GM21825 (cell line): Measurements from ENCODE around the gene SLAMF9.

Experiments
- ATAC-seq: cut with Tn5 transposase; IDR thresholded peaks from one replicate; pipeline ENCODE4 v1.9.1; 2021; ENCODE audit warnings: mild to moderate bottlenecking, moderate library complexity; ENCODE audit not compliant: unreplicated experiment

The SLAMF9 gene

DNA sequence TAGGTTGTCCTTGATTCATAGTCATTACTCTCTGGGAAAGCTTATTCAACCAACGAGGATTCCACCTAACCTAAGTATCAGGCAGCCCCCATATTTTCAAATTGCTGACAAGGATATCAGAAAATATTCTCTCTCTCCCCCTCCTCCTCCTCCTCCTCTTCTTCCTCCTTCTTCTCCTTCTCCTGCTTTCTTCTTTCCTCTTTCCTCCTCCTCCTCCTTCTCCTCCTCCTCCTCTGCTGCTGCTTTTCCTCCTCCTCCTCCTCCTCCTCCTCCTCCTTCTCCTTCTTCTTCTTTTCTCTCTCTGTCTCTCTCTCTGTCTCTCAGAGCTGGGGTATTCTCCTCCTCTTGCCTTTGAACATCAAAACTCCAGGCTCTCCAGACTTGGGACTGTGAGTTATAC lies 6.1 kb downstream of the SLAMF9 start:
- no peak for ATAC-seq

DNA sequence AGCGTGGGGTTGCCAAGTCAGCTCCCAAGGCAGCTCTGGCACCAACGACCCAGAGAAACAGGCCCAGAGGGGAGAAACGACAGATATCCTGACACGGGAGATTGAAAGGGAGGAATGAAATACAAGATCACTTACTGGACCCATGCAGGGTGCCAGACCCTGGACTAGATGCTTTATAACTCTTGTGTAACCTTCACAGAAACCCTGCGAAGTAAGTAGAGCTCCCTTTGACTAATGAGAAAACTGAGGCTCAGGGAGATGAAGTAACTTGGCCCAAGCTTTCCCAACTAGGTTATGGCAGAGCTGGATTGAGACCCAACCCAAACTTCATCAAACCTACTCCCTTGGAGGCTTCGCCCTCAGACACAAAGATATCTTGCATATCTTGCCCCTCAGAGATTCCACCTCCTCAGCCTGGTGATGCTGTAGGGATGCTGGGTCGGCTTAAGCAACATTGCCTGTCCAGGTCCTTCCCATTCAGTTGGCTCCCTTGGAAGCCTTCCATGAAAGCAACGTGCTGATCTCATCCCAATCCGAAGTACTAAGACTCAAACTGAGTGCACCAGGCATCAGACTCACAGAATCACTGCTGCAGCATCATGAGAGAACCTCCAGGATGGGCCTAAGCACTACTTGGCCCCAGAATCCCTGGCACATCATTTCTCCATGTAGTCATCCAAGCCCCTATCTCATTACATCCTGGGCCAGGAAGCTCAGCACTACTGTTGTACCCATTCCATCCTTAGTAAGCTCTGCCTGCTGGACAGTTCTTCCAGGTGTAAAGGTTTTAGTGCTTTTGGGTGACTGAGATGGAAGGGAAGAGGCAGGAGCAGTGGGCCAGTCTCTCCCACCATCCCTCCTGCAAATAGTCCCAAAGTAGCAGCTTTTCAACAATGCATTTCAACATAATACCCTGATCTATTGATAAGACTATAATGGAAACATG lies 7.5 kb downstream of the SLAMF9 start:
- no peak for ATAC-seq

DNA sequence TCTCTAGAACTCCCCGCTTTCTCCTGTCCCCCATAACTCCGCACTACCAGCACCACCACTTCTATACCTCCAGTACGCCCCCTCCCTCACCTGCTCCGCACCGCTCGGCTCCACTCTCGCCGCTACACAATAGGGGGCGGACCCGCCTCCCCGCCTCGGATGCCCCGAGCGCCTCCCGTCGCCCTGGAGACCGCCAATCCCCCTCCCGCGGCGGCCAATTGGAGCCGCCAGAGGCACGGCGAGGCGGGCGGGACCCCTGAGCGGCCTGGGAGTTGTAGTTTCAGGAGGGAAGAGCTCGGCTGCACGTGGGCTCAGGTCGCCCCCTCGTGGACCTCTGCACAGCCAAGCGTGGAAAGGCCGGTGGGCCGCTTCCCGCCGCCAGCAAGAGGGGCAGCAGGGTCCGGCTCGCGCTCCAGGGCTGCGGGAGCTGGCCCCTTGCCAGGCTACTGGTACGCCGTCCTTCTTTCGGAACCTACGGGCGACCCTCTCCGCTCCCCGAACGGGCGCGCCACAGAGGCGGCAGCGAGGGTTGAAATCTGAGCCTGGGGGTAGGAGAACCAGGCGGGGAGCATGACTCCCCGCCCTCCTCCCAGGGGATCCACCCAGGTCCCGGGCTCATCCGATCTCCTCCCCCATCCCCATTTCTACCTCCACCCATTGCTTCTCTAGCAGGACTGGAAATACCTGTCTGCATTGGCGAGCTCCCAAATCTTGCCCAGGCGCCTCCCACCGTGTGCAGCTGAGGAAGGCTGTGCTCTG lies 8.4 kb downstream of the SLAMF9 start, which contains the start of gene IGSF9:
Gene IGSF9, minus strand, starts transcription at position 131 of the 759 bp plus-strand sequence. CDS start 2,159 bp downstream, outside the sequence.
- peak; percentile 64 for ATAC-seq

GRCh38 chr1:159944623-159945455 lies 9.2 kb downstream of the SLAMF9 start:
- ATAC-seq: no peak

DNA sequence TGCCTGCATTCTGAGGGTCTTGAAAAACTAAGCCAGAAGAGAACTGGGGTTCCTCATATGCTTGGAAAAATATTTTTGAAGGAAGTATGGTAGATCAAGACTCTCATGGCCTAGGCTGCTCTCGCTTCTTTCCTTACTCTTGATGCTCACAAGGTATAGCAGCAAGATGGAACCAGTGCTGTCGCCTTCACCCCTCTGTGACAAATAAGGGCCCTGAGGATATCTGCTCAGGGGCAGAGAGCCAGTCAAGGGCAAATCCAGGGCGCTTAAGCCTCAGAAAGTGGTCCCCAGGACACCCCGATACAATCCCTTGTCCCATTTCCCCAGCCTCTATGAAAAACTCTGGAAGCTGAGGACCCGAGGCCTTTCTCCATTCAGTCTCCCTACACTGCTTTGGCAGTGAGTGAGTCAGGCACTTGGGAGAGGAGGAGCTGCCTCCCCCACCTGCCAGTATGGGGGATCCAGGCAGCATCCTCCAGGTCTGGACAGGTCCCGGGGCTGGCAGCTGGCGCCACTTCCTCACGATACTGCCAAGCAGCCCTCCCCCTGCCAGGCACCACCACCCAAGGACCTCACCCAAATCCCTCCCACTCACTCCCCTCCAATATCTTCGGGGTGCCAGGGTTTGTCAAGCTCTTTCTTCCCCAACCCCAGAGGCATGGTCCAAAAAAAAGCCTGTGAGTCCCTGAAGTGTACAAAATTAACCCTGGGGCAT lies 10.0 kb downstream of the SLAMF9 start:
- no peak for ATAC-seq

- ATAC-seq: no peak
Observed at GRCh38 chr1:159943278-159943640, 10.8 kb downstream of the SLAMF9 start.

- no peak for ATAC-seq
Observed at GRCh38 chr1:159942632-159943277, 11.3 kb downstream of the SLAMF9 start.

DNA sequence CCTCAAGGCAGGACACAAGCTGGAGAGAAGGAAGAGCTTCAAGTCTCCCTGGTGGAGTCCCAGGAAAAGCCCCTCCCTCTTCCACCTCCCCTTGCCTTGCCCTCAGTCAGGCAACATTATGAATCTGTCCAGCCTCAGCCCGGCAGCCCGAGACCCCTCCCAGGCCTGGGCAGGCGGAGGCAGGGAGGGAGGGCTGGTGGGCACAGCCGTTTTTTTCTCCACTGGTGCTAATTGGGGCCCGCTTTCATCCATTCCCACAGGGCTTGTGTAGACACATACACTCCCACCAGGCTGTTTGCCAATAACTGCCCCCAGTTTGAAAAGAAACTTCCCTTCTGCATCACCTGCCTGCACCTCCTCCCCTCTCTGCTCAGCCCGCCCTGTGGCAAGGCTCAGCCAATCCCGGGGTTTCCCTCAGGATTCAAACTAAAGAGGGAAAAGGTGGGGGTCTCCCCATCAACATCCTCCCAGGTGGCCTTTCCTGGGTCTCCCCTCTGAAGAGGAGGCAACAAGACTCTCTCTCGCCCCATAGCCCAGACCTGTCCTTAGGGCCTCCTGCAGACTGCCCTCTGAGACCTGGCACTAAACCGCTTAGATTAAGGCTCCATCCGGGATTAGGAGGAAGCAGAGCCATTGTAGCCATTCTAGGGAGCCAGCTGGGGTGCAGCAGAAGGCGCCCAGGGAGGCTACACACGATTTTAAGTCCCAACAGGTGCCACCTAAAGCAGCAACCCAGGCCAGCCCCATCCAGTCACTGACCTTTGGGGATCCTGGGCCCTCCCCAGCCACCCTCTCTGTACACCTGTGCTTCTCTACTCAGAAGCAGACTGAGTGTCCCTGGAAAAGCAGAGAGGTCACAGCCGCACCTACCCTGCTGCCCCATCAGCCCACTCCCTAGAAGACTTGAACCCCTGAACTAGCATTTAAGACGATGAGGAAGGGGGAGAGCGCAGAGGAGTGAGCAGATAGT lies 12.2 kb downstream of the SLAMF9 start:
- no peak for ATAC-seq

DNA sequence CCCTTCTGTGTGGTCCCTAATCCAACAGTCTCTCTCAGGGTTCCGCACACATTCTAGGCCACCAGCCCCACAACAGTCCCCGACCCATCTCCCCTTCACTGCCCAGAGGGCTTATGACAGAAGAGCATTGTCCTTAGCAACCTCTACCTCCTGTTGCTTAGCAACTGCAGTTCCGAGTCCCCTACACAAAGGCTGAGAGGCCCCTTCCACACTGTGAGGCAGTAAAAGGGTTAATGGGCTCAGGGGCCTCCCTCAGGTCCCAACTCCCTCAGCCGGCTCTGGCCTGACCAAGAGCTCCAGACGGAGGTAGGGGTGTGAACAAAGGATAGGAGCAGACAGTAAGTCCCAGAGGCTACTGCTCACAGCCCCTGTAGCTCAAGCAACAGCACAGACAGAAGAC lies 12.9 kb downstream of the SLAMF9 start:
- ATAC-seq: no peak

DNA sequence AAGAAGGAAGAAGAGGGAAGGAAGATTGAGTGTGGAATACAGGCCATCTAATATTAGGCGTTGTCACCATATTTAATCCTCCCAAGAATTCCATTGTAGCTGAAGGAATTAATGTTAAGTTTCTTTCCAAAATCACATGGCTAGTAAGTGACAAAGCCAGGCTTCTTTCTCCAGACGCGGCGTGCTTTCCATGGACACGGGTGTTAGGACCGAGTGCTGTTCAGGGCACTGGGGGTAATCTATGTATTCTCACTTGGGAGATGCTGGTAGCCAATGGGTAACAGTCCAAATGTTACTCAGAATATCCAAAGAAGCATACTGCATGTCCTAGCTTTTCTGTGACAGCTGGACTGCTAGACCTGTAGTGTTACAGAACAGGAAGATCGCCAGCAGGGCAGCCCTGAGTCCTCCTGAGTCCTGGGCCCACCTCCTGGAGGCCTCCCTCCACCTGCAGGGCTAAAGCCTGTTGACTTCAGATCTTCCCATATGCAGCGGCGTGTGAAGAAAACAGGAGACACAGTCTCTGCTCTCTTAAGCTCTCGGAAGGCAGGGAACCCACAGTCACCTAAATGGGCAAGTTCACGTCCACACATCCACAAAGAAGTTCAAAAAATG lies 13.9 kb downstream of the SLAMF9 start:
- ATAC-seq: no peak

DNA sequence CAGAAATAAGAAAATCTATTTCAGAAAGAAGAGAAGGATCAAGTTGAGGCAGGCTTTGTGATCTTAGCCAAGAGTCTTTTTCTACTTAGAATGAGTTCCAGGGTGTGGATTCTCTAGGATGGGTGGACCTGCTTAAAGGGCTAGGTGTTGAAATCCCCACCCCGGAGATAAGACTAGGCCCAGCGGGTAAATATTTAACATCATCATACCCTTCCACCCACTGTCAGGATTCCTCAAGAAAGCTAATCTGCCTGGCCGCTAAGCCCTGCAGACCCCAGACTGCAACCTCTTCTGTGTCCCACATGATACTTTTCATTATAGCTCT lies 14.4 kb downstream of the SLAMF9 start:
- no peak for ATAC-seq

GRCh38 chr1:159938905-159939677 lies 14.9 kb downstream of the SLAMF9 start:
- ATAC-seq: no peak

DNA sequence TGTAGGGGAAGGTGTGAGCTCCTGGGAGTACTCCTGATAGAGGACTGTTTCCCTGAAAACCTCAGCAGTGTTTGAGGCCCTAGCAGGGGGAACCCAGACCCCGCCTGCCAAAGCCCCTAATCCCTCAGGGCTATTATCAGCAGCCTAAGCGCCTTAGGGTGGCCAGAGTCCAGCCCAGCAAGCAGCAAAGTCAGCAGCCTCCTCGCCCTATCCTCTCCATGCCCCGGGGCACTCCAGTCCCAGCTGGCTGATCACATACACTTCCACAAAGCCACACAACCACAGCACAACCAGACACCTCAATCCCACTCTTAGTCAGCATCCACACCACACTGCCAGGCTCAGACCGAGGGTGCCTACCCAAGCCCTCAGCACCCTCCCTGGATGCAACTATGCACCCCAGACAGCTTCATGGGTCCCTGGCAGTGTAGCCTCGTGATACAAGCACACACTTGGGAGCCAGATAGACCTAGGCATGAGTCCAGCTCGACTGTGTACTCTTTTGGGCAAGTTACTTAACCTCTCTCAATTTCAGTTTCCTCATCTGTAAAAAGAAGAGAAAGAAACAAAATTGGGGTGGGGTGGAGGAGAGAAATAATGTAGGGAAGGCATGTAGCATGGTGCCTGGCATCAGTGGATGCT lies 15.7 kb downstream of the SLAMF9 start:
- no peak for ATAC-seq

GRCh38 chr1:159937054-159937750 lies 16.8 kb downstream of the SLAMF9 start:
- ATAC-seq: no peak

DNA sequence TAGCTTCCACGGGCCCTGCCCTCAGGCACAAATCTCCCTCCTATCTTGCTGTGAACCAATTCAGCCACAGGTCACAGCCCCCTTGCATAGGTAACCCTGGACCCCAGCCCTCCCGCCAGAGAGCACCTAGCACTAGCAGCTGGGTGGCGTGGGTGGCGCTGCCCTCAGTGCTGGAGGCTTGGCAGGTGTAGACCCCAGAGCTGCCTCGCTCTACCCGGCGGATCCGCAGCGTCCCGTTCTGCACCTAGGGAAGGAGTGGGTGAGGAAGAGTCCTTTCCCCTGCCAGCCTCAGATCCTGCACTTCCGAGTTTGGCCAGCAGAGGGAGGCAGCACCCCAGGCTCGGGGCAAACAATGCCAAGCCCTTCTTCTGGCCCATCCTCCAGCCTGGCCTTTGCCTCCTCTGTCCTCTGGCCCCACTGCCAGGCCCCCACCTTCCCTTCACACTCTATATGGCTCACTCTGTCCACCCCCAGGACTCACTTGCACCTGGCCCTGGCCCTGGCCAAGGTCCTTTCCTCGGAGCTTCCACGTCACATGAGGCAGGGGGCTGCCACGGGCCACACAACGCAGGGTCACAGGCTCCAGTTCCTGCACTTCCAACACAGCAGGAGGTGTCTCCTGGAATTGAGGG lies 17.6 kb downstream of the SLAMF9 start:
- no peak for ATAC-seq

DNA sequence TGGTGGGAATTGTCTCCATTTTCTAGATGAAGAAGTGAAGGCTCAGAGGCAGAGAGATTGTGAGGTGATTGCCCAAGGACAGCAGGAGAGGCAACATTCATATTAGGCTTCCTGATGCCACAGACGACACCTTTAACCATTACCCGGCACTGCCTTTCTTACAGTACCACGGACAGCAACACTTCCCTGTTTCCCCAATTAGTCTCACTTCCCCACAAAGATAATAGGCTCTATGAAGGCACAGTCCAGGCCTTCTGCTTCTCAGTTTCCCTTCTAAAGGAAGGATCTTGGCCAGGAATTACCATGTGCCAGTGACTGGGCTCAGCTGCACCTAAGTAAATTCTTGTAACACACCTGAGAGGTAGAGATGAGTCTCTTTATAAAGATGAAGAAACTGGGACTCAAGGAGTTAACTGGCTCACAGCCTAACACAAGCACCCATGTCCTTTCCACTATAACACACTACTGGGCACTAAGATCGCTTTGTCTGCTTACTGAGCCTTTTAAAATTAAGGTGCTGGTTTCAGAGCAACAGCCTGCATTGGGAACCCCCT lies 18.2 kb downstream of the SLAMF9 start:
- no peak for ATAC-seq
